ENCODE results near the gene DNAAF3. TPM values are rescaled to one million over a fixed set of nuclear protein-coding genes. Genes with fewer than 3 reads are reported as not detected.

DNAAF3 gene
- total RNA-seq, 1 experiment from 2014 or later: 14.0 TPM

DNA sequence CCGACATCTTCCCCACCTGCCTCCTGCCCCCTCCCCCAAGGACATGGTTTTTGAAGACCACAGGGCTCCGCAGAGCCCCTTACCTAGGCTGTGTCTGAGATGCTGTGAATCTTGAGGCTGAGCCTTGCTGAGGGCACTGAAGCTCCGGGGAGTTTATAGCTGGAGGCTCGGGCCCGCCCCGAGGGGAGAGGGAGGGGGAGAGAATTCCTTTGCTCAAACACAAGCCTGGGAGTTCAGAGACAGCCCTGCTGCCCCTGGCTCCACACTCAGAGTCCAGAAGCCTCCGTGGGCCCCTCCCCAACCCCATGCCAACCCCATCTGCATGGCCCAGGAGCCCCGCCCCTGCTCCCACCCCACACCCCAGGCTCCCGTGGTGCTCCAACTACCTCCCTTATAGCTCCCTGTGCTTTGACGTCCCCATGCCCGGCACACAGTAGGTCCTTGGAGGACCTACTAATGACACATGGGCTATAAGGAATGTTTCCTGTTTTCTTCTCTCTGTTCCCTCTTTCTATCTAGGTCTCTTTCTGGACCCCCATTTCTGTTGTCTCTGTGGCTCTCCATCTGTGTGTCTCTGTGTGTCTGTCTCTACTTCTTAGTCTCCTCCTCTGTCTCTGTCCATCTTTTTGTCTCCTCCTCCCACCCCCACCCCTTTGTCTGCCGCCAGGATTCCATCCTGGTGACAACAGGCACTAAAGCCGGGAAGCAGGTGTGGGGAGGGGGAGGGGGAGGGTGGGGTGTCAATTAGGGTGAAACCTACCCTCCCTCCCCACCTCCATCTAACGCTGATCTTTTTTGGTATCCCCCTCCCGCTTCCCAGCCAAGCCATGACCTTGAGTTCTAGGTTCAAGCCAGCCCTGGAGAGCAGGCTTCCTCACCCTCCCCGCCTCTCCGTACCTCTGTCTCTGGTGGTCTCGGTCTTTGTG is 17.1 kb downstream of the DNAAF3 start, which contains the start of gene TNNT1:
TSS of gene TNNT1 (minus strand) at position 129 of the 926 bp plus-strand sequence. CDS start 2,049 bp downstream, outside the sequence.
- DNase-seq: peak; percentile 92 to 93
- no peaks in the 10 kb centered on the region for H3K9me3 ChIP-seq (replicated peaks)
- H3K4me3 ChIP-seq: peak within 1 kb of the TSS; percentile 72
- peaks cover 24% of the 10 kb centered on the region for H3K4me1 ChIP-seq
- peaks cover 15% of the 10 kb centered on the region for H3K36me3 ChIP-seq
- peak within 1 kb of the TSS; percentile 88 for H3K27ac ChIP-seq
- no peaks in the 10 kb centered on the region for H3K27me3 ChIP-seq

DNA sequence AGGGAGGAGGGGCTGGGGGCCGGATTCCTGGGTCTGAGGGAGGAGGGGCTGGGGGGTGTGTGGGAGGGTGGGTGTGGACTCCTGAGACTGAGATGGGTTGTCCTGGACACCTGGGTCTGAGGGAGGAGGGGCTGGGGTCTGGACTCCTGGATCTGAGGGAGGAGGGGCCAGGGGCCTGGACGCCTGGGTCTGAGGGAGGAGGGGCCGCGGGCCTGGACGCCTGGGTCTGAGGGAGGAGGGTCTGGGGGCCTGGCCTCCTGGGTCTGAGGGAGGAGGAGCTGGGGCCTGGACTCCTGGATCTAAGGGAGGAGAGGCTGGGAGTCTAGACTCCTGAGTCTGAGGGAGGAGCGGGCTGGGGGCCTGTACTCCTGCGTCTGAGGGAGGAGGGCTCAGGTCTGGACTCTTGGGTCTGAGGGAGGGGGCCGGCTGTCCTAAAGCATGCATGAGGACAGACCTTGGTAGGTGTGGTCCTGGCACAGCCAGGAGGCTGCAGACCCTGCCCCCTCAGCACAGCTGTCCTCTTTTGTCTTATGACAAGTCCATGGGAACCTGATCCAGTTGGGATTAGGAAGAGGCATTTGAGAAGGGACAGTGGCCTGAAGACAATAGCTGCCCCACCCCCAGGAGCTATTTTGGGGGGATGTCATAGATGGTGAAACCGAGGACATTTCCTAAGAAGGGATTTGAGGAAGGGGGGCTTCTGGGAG is 18.7 kb downstream of the DNAAF3 start:
- peak overlapping the region; percentile 88 for H3K27ac ChIP-seq
- peak; percentile 95 for DNase-seq

DNA sequence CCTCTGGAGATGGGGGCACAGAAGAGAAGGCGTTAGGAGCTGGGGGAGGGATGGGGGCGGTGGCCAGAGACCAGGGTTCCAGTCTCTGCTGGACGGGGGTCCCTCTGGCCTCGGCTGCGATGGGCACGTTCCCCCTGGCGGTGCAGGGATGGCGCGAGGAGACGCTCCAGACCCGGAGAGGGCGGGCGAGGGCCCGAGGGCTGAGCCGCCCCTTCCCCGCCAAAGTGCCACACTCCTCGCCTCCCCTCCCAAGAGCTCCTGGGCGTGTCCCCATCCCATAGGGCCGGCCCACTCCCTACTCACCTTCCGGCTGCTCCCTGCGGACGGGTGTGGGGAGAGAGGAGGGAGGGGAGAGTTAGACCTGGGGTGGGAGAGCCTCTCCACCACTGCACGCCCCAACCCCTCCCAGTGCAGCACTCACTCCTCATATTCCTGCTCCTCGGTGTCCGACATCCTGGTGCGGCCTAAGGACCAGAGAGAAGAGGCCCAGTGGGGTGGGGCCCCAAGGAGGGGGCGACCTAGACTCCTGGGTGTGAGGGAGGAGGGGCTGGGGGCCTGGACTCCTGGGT is 19.6 kb downstream of the DNAAF3 start:
- Histone ChIP-seq H3K4me1 (peaks cover 24% of the 10 kb centered on the region), H3K9me3 (replicated peaks) (no peaks in the 10 kb centered on the region), H3K4me3 (peak overlapping the region; percentile 58), H3K36me3 (peaks cover 28% of the 10 kb centered on the region), H3K27ac (peak overlapping the region; percentile 21; the same call in 1 of the 2 replicates), H3K27me3 (no peaks in the 10 kb centered on the region)
- DNase-seq: peak; percentile 81 to 82

More for the DNA sequence above, 18.7 kb downstream of the DNAAF3 start:
- H3K4me1 ChIP-seq: peaks cover 24% of the 10 kb centered on the region
- H3K4me3 ChIP-seq: peak overlapping the region; percentile 72
- peaks cover 25% of the 10 kb centered on the region for H3K36me3 ChIP-seq
- no peaks in the 10 kb centered on the region for H3K9me3 ChIP-seq (replicated peaks)
- no peaks in the 10 kb centered on the region for H3K27me3 ChIP-seq

DNA sequence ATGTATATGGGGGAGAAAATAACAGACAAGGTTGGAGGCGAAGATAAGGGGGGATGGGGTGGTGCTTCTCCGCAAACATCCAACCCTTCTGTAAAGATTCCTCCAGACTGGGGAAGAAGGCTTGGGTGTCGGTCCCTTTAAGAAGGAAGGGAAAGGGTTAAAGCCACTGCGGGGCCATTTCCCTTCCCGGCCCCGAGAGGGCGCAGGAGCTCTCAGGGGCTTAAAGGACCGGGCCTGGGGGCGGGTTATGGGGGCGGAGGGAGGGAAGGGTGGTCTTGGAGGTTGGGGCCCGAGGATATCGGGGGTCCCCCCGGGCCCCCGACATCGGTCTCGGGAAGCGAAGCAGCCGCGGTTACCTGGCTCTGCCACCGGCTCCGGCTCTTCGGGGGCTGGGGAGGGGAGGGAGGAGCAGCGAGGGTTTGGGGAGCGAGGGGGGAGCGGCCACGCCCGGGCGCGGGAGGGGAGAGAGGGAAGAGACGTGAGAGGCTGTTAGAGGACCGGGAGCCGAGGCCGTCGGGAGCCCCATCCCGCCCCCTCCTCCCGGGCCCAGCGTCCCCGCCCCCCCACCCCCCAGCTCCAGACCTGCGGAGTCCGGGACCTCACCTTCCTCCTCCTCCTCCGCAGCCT is 20.2 kb downstream of the DNAAF3 start:
- Histone ChIP-seq H3K4me3 (peak overlapping the region; percentile 58), H3K27ac (no peak overlapping the region; the same call in 1 of the 2 replicates), H3K9me3 (replicated peaks) (no peaks in the 10 kb centered on the region), H3K36me3 (peaks cover 31% of the 10 kb centered on the region), H3K4me1 (peaks cover 19% of the 10 kb centered on the region), H3K27me3 (no peaks in the 10 kb centered on the region)
- peak; percentile 55 to 63 for DNase-seq

DNA sequence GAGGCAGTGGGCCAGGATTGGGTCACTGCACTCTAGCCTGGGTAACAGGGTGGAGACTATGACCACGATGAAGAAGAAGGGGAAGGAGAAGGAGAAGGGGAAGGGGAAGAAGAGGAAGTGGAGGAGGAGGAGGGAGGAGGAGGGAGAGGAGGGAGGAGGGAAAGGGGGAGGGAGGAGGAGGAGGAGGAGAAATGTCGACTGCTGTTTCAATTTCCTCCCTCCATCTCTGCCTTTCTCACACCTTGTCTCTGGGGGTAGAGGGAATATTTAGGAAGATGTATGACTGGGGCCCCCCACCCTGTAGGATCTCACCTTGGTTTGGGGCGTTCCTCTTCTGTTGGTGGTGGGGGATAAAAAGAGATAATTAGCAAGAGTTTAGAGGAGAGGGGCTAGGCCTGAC is 21.2 kb downstream of the DNAAF3 start:
- Histone ChIP-seq H3K4me3 (no peak overlapping the region), H3K4me1 (peaks cover 11% of the 10 kb centered on the region), H3K9me3 (replicated peaks) (no peaks in the 10 kb centered on the region), H3K36me3 (peaks cover 39% of the 10 kb centered on the region), H3K27me3 (no peaks in the 10 kb centered on the region), H3K27ac (no peak overlapping the region)
- DNase-seq: no peak

DNA sequence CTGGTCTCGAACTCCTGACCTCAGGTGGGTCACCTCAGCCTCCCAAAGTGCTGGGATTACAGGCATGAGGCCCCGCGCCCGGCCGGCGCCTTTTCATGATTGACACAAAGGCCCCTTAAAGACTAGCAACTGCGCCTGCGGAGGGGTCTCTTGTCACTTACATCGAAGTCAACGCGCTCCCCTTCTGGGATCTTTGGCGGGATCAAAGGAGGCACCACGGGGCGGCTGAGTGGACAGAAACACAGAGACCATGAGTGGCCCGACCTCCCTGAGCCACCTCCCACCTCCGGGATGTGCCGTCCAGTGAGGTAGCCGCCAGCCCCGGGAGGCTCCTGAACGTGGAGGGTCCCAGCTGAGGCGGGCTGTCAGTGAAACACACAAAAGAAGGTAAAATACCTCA is 24.7 kb downstream of the DNAAF3 start:
- H3K4me1 ChIP-seq: 0 out of 2 replicates have a peak, but pooled peaks cover 2% of the 10 kb centered on the region
- H3K9me3 ChIP-seq (replicated peaks): no peaks in the 10 kb centered on the region
- peaks cover 62% of the 10 kb centered on the region for H3K36me3 ChIP-seq
- no peak overlapping the region for H3K4me3 ChIP-seq
- H3K27me3 ChIP-seq: no peaks in the 10 kb centered on the region
- H3K27ac ChIP-seq: no peak overlapping the region
- no peak for DNase-seq

DNA sequence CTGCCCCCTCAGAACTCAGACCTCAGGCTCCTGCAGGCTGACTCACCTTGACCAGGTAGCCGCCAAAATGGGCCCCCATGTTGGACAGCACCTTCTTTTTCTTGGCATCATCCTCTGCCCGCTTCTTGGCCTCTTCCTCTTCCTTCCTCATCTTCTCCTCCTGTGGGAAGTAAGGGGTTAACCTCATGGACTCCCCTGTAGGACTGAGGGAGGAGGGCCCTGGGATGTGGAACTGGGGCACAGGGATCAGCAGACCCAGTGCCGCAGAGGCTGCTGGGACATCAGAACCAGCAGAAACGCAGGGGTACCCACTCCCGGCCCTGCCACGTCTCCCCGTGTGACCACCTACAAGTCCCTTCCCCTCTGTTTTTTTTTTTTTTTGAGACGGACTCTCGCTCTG is 28.5 kb downstream of the DNAAF3 start:
- DNase-seq: no peak
- no peak overlapping the region for H3K27ac ChIP-seq
- H3K9me3 ChIP-seq (replicated peaks): no peaks in the 10 kb centered on the region

DNA sequence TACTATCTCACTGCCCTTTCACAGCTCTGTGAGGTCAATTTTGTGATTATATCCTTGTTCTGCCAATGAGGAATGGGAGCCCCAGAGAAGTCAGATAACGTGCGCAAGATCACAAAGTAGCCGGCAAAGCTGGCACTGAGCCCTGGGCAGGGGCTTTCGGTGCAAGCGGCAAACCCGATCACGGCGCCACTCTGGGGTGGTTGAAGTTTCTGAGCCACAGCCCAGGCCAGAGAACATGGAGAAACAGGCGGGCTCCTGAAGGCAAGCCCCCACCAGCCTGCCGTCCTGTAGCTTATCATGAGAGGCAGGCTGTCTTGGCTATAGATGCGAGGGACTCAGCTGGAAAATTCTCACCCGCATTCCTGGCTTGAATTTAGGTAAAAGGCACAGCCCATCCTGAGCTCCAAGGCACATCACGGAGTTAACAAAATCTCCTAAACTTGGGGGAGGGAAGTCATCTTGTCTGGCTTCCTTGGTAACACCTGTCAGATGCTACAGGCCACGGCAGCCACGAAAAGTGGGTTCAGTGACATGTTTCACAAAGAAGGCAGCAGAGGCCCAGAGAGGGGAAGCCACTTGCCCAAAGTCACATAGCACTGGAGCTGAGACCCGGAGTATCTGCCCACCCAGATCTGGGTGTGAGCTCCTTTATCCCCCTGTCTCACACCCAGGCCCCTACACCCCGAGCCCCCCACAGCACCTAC is 29.9 kb downstream of the DNAAF3 start:
- Histone ChIP-seq H3K4me1 (no peaks in the 10 kb centered on the region), H3K4me3 (no peak overlapping the region), H3K27ac (no peak overlapping the region), H3K36me3 (peaks cover 63% of the 10 kb centered on the region), H3K9me3 (replicated peaks) (no peaks in the 10 kb centered on the region), H3K27me3 (no peaks in the 10 kb centered on the region)
- no peak for DNase-seq

More for the DNA sequence above, 28.5 kb downstream of the DNAAF3 start:
- Histone ChIP-seq H3K27me3 (no peaks in the 10 kb centered on the region), H3K36me3 (peaks cover 62% of the 10 kb centered on the region), H3K4me1 (no peaks in the 10 kb centered on the region), H3K4me3 (no peak overlapping the region)

DNA sequence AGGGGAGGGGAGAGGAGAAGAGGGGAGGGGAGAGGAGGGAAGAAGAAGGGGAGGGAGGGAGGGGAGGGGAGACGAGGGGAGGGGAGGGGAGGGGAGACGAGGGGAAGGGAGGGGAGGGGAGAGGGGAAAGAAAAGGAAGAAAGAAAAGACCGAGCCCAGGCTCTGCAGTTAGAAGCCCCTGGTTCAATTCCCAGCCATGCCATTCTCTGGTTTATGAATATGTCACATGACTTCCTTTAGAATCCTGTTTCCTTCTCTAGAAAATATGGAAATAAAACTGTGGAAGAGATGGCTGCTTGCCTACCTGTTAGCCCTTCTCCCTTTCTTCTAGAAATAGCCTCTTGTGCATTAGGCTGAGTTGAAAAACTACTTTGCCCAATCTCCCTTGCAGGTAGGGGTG is 31.7 kb downstream of the DNAAF3 start:
- Histone ChIP-seq H3K4me3 (no peak overlapping the region), H3K27me3 (no peaks in the 10 kb centered on the region), H3K36me3 (peaks cover 49% of the 10 kb centered on the region), H3K9me3 (replicated peaks) (no peaks in the 10 kb centered on the region), H3K27ac (no peak overlapping the region), H3K4me1 (no peaks in the 10 kb centered on the region)
- no peak for DNase-seq

DNA sequence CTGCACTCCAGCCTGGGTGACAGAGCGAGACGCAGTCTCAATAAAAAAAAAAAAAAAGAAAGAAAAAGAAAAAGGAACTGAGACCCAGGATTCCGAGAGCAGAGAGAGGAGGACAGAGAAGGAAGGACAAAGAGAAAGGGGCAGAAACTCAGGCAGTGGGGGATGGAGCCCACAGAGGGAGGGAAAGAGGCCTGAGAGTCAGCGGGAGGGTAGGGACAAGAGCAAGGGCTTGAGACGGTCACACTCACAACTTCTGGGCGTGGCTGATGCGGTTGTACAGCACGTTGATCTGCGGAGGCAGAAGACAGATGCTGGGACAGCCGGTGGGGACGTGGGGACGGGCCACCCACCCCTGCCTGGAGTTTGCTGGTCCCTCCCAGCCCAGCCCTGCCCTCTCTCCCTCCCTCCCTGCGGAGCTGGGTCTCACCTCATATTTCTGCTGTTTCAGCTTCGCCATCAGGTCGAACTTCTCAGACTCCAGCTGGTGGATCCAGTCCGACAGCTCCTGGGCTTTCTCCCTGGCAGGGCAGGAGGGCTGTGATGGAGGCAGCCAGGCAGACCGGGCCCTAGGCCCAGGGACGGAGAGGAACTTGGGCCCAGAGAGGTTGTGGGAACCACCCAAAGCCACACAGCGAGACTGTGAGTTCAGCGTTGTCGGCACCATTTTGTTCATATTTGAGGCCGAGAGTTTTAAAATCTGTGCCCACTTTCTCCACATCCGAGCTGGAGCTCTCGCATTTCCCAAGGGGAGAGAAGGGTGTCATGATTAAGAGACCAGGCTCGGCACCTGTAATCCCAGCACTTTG is 32.6 kb downstream of the DNAAF3 start:
- Histone ChIP-seq H3K9me3 (replicated peaks) (no peaks in the 10 kb centered on the region), H3K27me3 (no peaks in the 10 kb centered on the region)
- DNase-seq: no peak

DNA sequence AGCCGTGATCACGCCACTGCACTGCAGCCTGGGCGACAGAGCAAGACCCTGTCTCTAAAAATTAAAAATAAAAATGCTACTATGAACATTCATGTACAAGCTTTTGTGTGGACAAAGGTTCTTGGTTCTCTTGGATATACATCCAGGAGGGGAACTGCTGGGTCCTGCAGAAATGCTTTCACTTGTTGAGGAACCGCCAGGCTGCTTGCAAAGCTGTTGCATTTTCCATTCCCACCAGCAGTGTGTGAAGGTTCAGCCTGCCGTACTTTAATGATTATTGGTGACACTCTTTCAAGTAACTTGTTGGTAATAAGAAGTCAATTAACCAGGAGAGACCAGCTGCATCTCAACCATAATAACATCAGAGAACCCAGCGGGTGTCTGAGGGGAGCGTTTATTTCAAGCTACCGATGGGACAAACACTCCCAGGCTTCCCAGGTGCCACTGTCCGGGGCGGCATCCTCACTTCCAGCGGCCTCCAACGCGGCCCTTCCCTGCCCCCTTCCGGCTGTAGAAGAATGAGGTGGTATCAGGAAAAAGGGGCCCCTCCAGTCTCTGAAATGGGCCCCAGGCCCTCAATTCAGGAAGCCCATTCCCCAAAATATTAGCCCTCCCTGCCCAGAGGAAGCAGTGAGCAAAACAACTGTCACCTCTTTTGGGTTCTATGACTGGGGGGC is 33.8 kb downstream of the DNAAF3 start:
- H3K4me1 ChIP-seq: no peaks in the 10 kb centered on the region
- no peaks in the 10 kb centered on the region for H3K27me3 ChIP-seq
- H3K9me3 ChIP-seq (replicated peaks): no peaks in the 10 kb centered on the region
- no peak overlapping the region for H3K4me3 ChIP-seq
- no peak overlapping the region for H3K27ac ChIP-seq
- DNase-seq: no peak
- peaks cover 30% of the 10 kb centered on the region for H3K36me3 ChIP-seq

More for the DNA sequence above, 32.6 kb downstream of the DNAAF3 start:
- H3K4me1 ChIP-seq: no peaks in the 10 kb centered on the region
- H3K27ac ChIP-seq: no peak overlapping the region
- no peak overlapping the region for H3K4me3 ChIP-seq
- peaks cover 40% of the 10 kb centered on the region for H3K36me3 ChIP-seq

DNA sequence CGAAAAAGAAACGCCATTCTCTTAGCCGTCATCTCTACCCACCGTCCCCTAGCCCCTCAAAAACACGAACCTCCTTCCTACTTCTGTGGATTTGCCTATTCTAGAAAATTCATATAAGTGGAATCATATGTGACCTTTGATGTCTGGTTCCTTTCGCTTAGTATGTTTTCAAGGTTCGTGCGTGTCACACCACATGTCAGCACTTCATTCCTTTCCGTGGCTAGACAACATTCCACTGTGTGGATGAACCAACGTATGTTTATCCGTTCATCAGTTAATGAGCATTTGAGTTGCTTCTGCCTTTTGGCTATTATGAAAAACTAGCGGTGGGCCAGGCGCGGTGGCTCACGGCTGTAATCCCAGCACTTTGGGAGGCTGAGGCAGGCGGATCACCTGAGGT is 35.0 kb downstream of the DNAAF3 start:
- no peaks in the 10 kb centered on the region for H3K4me1 ChIP-seq
- no peak for DNase-seq

DNA sequence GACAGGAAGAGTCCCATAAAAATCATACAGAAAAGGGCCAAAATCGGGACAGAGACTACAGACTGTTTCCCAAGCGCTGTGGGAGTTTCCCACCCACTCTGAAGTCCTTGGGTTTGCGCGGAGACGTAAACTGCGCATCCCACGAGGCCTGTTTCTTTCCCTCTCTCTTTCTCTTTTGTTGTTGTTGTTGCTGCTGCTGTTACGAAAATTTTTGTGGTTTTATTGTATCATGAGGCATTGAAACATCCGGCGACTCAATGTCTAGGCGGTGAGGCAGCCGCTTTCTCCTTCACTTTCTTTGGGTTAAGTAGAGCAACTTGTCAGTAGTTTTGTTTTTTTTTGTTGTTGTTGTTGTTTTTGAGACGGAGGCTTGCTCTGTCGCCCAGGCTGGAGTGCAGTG is 47.4 kb downstream of the DNAAF3 start:
- H3K4me1 ChIP-seq: 0 out of 2 replicates have a peak, but pooled peaks cover 5% of the 10 kb centered on the region
- DNase-seq: no peak
- H3K9me3 ChIP-seq (replicated peaks): no peaks in the 10 kb centered on the region
- H3K36me3 ChIP-seq: no peaks in the 10 kb centered on the region
- H3K27me3 ChIP-seq: no peaks in the 10 kb centered on the region
- no peak overlapping the region for H3K27ac ChIP-seq
- H3K4me3 ChIP-seq: no peak overlapping the region

More for the DNA sequence above, 35.0 kb downstream of the DNAAF3 start:
- H3K36me3 ChIP-seq: peaks cover 28% of the 10 kb centered on the region
- H3K9me3 ChIP-seq (replicated peaks): no peaks in the 10 kb centered on the region
- no peak overlapping the region for H3K27ac ChIP-seq
- no peak overlapping the region for H3K4me3 ChIP-seq
- H3K27me3 ChIP-seq: no peaks in the 10 kb centered on the region
